IMR-90 (cell line): ENCODE data around the gene MYO9B. TPM values are rescaled to one million over a fixed set of nuclear protein-coding genes. Genes with fewer than 3 reads are reported as not detected.

Source experiments
- ATAC-seq: fragments of 200-7000 bp; cut with Tn5 transposase; 2 replicates; pipeline ENCODE4 v1.9.1; 2020; ENCODE audit warnings: low read depth, mild to moderate bottlenecking, moderate library complexity
- BruUV-seq: library from RNA; stranded (reverse); fragments of 400-500 nt; replicated peaks from 2 replicates; lab custom pipeline; 2021; lab: Mats Ljungman, UMichigan
- CTCF ChIA-PET: fragments of 300-600 bp; formaldehyde crosslinking; extraction: SDS; loops from one replicate; lab custom pipeline; 2021; ENCODE audit warnings: antibody characterized with exemption; lab: Yijun Ruan, JAX
- POLR2A ChIA-PET: fragments of 300-600 bp; sonication (Branson Sonifier 250); formaldehyde crosslinking; loops from one replicate; lab custom pipeline; 2022; ENCODE audit warnings: antibody characterized with exemption; ENCODE audit not compliant: unreplicated experiment; lab: Charles Lee
- DNase-seq: peaks from one replicate; pipeline ENCODE4 v3.0.0; 2013
- H2AFZ ChIP-seq: replicated peaks from 2 replicates; pipeline ENCODE3; 2013; ENCODE audit warnings: low read length, mild to moderate bottlenecking; ENCODE audit not compliant: poor library complexity
- H2AK5ac ChIP-seq: 2 replicates; pipeline ENCODE4 v1.6.1; 2013; ENCODE audit warnings: low read depth, low read length, inconsistent platforms
- H2AK9ac ChIP-seq: replicated peaks from 2 replicates; pipeline ENCODE3; 2013; ENCODE audit warnings: mild to moderate bottlenecking, low read depth, low read length, moderate library complexity; ENCODE audit not compliant: poor library complexity
- H2BK120ac ChIP-seq: 2 replicates; pipeline ENCODE4 v1.6.1; 2013; ENCODE audit warnings: low read depth, low read length, inconsistent platforms
- H2BK15ac ChIP-seq: 3 replicates; pipeline ENCODE4 v1.6.1; 2013; ENCODE audit warnings: low read depth, low read length, inconsistent platforms
- H2BK20ac ChIP-seq: 2 replicates; pipeline ENCODE4 v1.6.1; 2013; ENCODE audit warnings: low read depth, mild to moderate bottlenecking, inconsistent platforms, low read length, moderate library complexity
- H2BK5ac ChIP-seq: 2 replicates; pipeline ENCODE4 v1.6.1; 2013; ENCODE audit warnings: mild to moderate bottlenecking, low read depth, low read length, inconsistent platforms; ENCODE audit not compliant: poor library complexity, severe bottlenecking
- H3K14ac ChIP-seq: replicated peaks from 2 replicates; pipeline ENCODE4 v1.6.1; 2013; ENCODE audit warnings: low read depth, low read length, inconsistent platforms
- H3K18ac ChIP-seq: 2 replicates; pipeline ENCODE4 v1.6.1; 2013; ENCODE audit warnings: low read depth, low read length, control low read depth
- H3K23ac ChIP-seq: 2 replicates; pipeline ENCODE4 v1.6.1; 2013; ENCODE audit warnings: low read depth, low read length, inconsistent platforms
- H3K27ac ChIP-seq: 2 replicates; pipeline ENCODE4 v1.5.1; 2013; ENCODE audit warnings: mild to moderate bottlenecking, control low read depth, low read length; ENCODE audit not compliant: insufficient read depth
- H3K27me3 ChIP-seq: 2 replicates; pipeline ENCODE4 v1.6.1; 2013; ENCODE audit warnings: low read length; ENCODE audit not compliant: control insufficient read depth, insufficient read depth
- H3K36me3 ChIP-seq: 2 replicates; pipeline ENCODE4 v1.6.1; 2013; ENCODE audit warnings: low read length, mixed read lengths; ENCODE audit not compliant: control insufficient read depth, insufficient read depth
- H3K4ac ChIP-seq: 2 replicates; pipeline ENCODE4 v1.6.1; 2013; ENCODE audit warnings: low read depth, low read length, inconsistent platforms
- H3K4me1 ChIP-seq: 2 replicates; pipeline ENCODE4 v1.6.1; 2013; ENCODE audit warnings: low read length, mixed read lengths; ENCODE audit not compliant: control insufficient read depth, insufficient read depth
- H3K4me2 ChIP-seq: 2 replicates; pipeline ENCODE4 v1.6.1; 2013; ENCODE audit warnings: low read depth, mild to moderate bottlenecking, control low read depth, low read length, moderate library complexity
- H3K4me3 ChIP-seq: 2 replicates; pipeline ENCODE4 v1.5.1; 2013; ENCODE audit warnings: low read depth, mild to moderate bottlenecking, control low read depth, low read length, moderate library complexity; ENCODE audit not compliant: insufficient read depth
- H3K56ac ChIP-seq: 2 replicates; pipeline ENCODE4 v1.6.1; 2013; ENCODE audit warnings: low read length, inconsistent platforms; ENCODE audit not compliant: insufficient read depth; ENCODE audit errors: extremely low read depth
- H3K79me1 ChIP-seq, 2 experiments: 2 replicates each; pipeline ENCODE4 v1.6.1; 2013; ENCODE audit warnings: low read length in 2 of 2, inconsistent platforms in 1 of 2, low read depth in 1 of 2
- H3K9ac ChIP-seq: 2 replicates; pipeline ENCODE4 v1.6.1; 2013; ENCODE audit warnings: low read depth, low read length, control low read depth
- H3K9me1 ChIP-seq: 2 replicates; pipeline ENCODE4 v1.6.1; 2013; ENCODE audit warnings: low read length, inconsistent platforms; ENCODE audit not compliant: insufficient read depth
- H3K9me3 ChIP-seq: 2 replicates; pipeline ENCODE4 v1.6.1; 2013; ENCODE audit warnings: low read length; ENCODE audit not compliant: control insufficient read depth, insufficient read depth
- H4K20me1 ChIP-seq: 2 replicates; pipeline ENCODE4 v1.6.1; 2013; ENCODE audit warnings: low read length, inconsistent platforms; ENCODE audit not compliant: insufficient read depth
- H4K5ac ChIP-seq: 2 replicates; pipeline ENCODE4 v1.6.1; 2013; ENCODE audit warnings: mild to moderate bottlenecking, low read depth, low read length, control low read depth
- H4K8ac ChIP-seq, 2 experiments: 2 replicates each; pipeline ENCODE4 v1.6.1; 2013; ENCODE audit warnings: low read depth in 2 of 2, low read length in 2 of 2, control low read depth in 1 of 2, inconsistent platforms in 1 of 2
- H4K91ac ChIP-seq: 2 replicates; pipeline ENCODE4 v1.6.1; 2013; ENCODE audit warnings: low read depth, low read length, inconsistent platforms; ENCODE audit not compliant: insufficient read depth
- FOS ChIP-seq: fragments of 150-350 bp; IDR thresholded peaks from 2 replicates; pipeline ENCODE4 v1.6.1; 2016; ENCODE audit warnings: low read depth, low read length
- MAZ ChIP-seq: IDR thresholded peaks from 2 replicates; pipeline ENCODE4 v1.6.1; 2012; ENCODE audit warnings: low read depth, mild to moderate bottlenecking, low read length, improper control_type of control experiment, moderate library complexity, borderline replicate concordance
- MXI1 ChIP-seq: IDR thresholded peaks from 2 replicates; pipeline ENCODE4 v1.6.1; 2012; ENCODE audit warnings: low read depth, mild to moderate bottlenecking, low read length, moderate library complexity, borderline replicate concordance
- NFE2L2 ChIP-seq: fragments of 150-350 bp; IDR thresholded peaks from 2 replicates; pipeline ENCODE4 v1.6.1; 2016; ENCODE audit warnings: low read depth, mild to moderate bottlenecking, low read length
- POLR2A ChIP-seq: IDR thresholded peaks from 2 replicates; pipeline ENCODE4 v1.6.1; 2012; ENCODE audit warnings: mild to moderate bottlenecking, low read depth, low read length
- RAD21 ChIP-seq: IDR thresholded peaks from 2 replicates; pipeline ENCODE4 v1.6.1; 2012; ENCODE audit warnings: low read length, improper control_type of control experiment
- USF2 ChIP-seq: fragments of 150-350 bp; IDR thresholded peaks from 2 replicates; pipeline ENCODE4 v1.6.1; 2017; ENCODE audit warnings: mild to moderate bottlenecking, antibody characterized with exemption, low read length, low read depth
- WGBS, 2 experiments: methylation state at CpG; one replicate each; pipeline versions ENCODE4 v1.1.5 to v1.1.7; 2013; ENCODE audit warnings: missing lambda C conversion rate in 2 of 2; ENCODE audit not compliant: insufficient read length in 1 of 2; ENCODE audit errors: extremely low coverage in 2 of 2; 5-methylcytosine and 5-hydroxymethylcytosine counted together
- dilution Hi-C: fragments of 300-500 bp; cut with HindIII; formaldehyde crosslinking; loops from one replicate; pipeline ENCODE4 v1.14.3; 2018; ENCODE audit warnings: low sequenced_read_pairs; ENCODE audit not compliant: unreplicated experiment
- in situ Hi-C: fragments of 300-500 bp; cut with MboI; formaldehyde crosslinking; loops from 3 replicates; pipeline ENCODE4 v1.14.3; 2019; ENCODE audit warnings: low sequenced_read_pairs, inconsistent platforms, mixed read lengths
- intact Hi-C: fragments of 100-400 bp; cut with micrococcal nuclease; formaldehyde crosslinking; loops from 2 replicates; pipeline ENCODE4 v1.10.0; 2022
- polyA plus RNA-seq, 3 experiments: library from polyadenylated mRNA; depleted of rRNA; stranded (reverse); fragments of >200 nt; gene quantifications; 2 replicates each; pipeline ENCODE4 v1.2.3, GENCODE V29; 2012; ENCODE audit warnings: low replicate concordance in 1 of 3
- total RNA-seq: library from RNA; depleted of rRNA; stranded (reverse); fragments of >200 nt; gene quantifications from 2 replicates; pipeline ENCODE4 v1.2.3, GENCODE V29; 2012
- TF ChIP-seq, protein P1 (sequence below): conservative IDR thresholded peaks from 2 replicates; pipeline ENCODE4 v1.5.1; 2012; ENCODE audit warnings: mild to moderate bottlenecking, low read depth, low read length, improper control_type of control experiment

Gene MYO9B
- total and polyA plus RNA-seq, 2 of the 4 experiments (the other 2 are of a cell fraction): 61.8 to 77.8 TPM

DNA sequence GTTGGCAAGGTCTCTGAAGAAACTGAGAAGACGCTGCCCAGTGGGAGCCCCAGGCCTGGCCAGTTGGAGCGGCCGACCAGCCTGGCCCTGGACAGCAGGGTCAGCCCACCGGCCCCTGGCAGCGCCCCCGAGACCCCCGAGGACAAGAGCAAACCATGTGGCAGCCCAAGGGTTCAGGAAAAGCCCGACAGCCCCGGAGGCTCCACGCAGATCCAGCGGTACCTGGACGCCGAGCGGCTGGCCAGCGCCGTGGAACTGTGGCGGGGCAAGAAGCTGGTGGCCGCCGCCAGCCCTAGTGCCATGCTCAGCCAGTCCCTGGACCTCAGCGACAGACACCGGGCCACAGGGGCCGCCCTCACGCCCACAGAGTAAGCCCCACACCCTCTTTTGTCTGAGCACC lies 119.5 kb downstream of the MYO9B start:
- Histone ChIP-seq H3K9me3 (no peaks in the 10 kb centered on the region), H3K14ac (no peak overlapping the region), H4K8ac (no peak overlapping the region), H2AFZ (no peak overlapping the region), H3K4ac (no peak overlapping the region), H2BK5ac (no peak overlapping the region), H3K27me3 (no peaks in the 10 kb centered on the region), H4K91ac (no peak overlapping the region), H4K20me1 (no peaks in the 10 kb centered on the region), H3K9ac (no peak overlapping the region), H2BK20ac (no peak overlapping the region), H3K18ac (no peak overlapping the region), H2BK15ac (no peak overlapping the region), H3K79me1 (peaks cover 3 to 20% of the 10 kb centered on the region in 2 experiments; a peak in 3 of 4 replicates), H2AK5ac (no peak overlapping the region), H3K23ac (no peak overlapping the region), H3K36me3 (peaks cover 78% of the 10 kb centered on the region), H3K4me1 (no peaks in the 10 kb centered on the region), H3K9me1 (no peaks in the 10 kb centered on the region), H3K4me3 (no peak overlapping the region), H2AK9ac (no peak overlapping the region), H3K56ac (no peak overlapping the region), H2BK120ac (no peak overlapping the region), H4K5ac (no peak overlapping the region), H3K27ac (no peak overlapping the region), H3K4me2 (no peak overlapping the region)
- ChIA-PET POLR2A (no interaction called here), CTCF (interaction anchor here (0.5 kb wide), 1 partner anchor 10 kb away, joined by 3 read pairs; no protein-coding TSS in a partner anchor)
- 100% methylated on average over 9 of the region's 23 CpGs; no CpG with 5 or more reads in 1 of the 2 experiments for WGBS, 2 experiments
- no TSS peak for BruUV-seq
- no peak for TF ChIP-seq RAD21
- TF ChIP-seq MXI1: no peak
- TF ChIP-seq NFE2L2: no peak
- no peak for TF ChIP-seq POLR2A
- no peak for TF ChIP-seq MAZ
- TF ChIP-seq USF2: no peak
- TF ChIP-seq, protein P1, sequence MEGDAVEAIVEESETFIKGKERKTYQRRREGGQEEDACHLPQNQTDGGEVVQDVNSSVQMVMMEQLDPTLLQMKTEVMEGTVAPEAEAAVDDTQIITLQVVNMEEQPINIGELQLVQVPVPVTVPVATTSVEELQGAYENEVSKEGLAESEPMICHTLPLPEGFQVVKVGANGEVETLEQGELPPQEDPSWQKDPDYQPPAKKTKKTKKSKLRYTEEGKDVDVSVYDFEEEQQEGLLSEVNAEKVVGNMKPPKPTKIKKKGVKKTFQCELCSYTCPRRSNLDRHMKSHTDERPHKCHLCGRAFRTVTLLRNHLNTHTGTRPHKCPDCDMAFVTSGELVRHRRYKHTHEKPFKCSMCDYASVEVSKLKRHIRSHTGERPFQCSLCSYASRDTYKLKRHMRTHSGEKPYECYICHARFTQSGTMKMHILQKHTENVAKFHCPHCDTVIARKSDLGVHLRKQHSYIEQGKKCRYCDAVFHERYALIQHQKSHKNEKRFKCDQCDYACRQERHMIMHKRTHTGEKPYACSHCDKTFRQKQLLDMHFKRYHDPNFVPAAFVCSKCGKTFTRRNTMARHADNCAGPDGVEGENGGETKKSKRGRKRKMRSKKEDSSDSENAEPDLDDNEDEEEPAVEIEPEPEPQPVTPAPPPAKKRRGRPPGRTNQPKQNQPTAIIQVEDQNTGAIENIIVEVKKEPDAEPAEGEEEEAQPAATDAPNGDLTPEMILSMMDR: no peak
- TF ChIP-seq FOS: no peak
- DNase-seq (no peak), ATAC-seq (no peak)
- in situ Hi-C loops (no loop called here), dilution Hi-C loops (no loop called here), intact Hi-C loops (no loop called here)
